GM19328 (cell line): ENCODE data around the gene MOB4.
"Not testable (repeated sequence)": the region's sequence is repeated elsewhere in the genome, so short reads cannot be mapped to it uniquely, and the experiment has no call there.

Source experiments
- ATAC-seq: cut with Tn5 transposase; IDR thresholded peaks from one replicate; pipeline ENCODE4 v1.9.1; 2021; ENCODE audit warnings: mild to moderate bottlenecking, moderate library complexity; ENCODE audit not compliant: unreplicated experiment

Gene MOB4

DNA sequence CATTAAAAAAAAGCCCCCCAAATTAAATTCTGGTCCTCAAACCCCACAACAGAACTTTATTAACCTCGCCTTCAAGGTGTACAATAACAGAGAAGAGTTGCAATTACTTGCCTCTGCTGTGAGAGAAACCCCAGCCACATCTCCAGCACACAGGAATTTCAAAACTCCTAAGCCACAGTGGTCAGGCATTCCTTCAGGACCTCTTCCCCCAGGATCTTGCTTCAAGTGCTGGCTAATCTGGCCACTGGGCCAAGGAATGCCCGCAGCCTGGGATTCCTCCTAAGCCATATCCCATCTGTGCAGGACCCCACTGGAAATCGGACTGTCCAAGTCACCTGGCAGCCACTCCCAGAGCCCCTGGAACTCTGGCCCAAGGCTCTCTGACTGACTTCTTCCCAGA, 64.3 kb downstream of the MOB4 start:
- not testable (repeated sequence) for ATAC-seq

DNA sequence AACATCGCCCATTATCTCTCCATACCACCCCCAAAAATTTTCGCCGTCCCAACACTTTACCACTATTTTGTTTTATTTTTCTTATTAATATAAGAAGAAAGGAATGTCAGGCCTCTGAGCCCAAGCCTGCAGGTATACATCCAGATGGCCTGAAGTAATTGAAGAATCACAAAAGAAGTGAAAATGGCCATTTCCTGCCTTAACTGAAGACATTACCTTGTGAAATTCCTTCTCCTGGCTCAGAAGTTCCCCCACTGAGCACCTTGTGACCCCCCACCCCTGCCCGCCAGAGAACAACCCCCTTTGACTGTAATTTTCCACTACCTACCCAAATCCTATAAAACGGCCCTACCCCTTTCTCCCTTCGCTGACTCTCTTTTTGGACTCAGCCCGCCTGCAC, 71.4 kb downstream of the MOB4 start:
- not testable (repeated sequence) for ATAC-seq

DNA sequence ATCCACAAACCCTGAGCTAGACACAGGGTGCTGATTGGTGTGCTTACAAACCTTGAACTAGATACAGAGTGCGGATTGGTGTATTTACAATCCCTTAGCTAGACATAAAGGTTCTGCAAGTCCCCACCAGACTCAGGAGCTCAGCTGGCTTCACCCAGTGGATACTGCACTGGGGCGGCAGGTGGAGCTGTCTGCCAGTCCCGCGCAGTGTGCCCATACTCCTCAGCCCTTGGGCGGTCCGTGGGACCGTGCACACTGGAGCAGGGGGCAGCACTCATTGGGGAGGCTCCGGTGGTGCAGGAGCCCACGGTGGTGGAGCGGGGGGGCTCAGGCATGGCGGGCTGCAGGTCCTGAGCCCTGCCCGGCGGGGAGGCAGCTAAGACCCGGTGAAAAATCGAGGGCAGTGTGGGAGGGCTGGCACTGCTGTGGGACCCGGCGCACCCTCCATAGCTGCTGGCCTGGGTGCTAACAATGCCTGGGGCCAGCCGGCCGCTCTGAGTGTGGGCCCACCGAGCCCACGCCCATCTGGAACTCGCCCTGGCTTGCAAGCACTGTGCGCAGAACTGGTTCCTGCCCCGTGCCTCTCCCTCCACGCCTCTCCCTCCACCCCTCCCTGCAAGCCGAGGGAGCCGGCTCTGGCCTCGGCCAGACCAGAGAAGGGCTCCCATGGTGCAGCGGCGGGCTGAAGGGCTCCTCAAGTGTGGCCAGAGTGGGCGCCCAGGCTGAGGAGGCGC, 75.6 kb downstream of the MOB4 start:
- no peak for ATAC-seq

DNA sequence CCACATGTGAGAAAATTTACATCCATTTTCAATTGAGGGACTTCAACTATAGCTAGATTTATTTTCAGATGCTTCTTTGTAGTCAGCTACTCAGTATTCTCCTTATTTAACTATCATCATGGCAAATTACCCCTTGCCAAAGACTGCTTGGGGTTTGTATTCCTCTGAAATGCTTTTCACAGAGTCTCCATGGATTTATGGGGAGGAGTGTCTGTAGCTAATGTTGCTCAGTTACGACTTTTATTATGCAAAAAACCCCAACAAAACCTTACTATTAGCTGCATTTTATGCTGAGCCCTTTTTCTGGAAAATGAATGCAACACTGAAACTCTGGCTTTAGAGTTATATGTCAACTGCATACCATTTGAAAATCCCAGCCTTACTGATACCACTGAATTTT, 80.9 kb downstream of the MOB4 start:
- ATAC-seq = no peak

DNA sequence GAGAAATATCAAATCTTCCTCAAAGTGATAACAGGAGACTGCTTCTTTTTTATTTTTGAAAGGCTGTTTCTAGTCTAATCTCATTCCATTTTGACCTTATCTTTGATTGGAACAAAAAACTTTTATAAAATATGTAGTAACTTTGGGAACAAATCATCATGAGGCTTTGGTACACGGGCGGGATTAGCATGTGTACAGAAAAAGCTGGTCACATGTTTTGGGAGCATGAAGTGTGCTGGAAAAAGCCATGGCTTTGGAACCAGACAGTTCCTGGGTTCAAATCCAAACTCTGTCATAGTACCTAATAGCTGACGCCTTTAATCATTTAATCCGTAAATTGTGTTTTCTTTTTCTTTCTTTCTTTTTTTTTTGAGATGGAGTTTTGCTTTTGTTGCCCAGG, 81.3 kb downstream of the MOB4 start:
- no peak for ATAC-seq

DNA sequence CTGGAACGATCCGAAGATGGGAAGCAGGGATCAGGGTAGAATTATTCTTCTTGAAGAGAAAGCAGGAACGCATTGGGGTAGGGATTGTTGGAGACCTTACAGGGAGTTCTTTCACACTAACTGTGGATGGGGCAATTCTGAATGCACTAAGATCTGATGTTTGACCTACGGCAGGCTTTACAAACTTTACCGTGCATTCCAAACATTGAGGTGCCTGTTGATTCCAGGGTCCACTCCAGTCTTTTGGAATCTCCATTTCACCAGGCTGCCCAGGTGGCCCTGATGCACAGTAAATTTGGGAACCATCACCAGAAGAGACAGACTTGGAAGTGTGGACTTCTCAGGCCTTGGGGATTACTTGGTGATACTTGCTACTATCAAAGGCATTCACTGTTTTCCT, 82.6 kb downstream of the MOB4 start:
- no peak for ATAC-seq

DNA sequence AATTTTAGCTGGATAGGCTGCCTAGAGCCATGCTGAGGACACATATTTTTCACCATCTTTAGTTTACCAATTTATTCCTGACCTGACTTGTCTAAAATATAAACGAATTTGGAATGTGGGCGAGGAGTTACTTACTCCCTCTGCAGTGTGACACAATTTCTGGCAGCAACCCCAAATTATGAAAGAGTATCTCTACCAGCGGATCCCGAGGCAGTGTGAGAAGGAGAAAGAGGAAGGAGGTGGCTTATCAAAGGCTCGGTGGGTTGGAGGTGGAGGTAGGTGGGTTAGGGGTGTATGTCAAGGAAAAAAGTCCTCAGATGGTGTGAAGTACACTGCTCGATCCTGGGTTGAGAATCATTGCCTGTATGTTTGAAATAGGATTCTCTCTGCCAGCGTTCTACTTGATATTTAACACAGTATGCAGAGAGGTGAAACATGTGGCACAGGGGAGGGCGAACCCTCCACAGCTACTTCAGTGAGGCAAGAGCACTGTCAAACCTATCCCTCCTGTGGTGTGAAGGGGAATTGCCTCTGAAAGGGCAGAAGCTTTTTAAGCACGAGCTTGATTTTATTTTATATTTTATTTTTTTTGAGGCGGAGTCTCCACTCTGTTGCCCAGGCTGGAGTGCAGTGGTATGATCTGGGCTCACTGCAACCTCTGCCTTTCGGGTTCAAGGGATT, 83.6 kb downstream of the MOB4 start:
- peak; percentile 55 for ATAC-seq

DNA sequence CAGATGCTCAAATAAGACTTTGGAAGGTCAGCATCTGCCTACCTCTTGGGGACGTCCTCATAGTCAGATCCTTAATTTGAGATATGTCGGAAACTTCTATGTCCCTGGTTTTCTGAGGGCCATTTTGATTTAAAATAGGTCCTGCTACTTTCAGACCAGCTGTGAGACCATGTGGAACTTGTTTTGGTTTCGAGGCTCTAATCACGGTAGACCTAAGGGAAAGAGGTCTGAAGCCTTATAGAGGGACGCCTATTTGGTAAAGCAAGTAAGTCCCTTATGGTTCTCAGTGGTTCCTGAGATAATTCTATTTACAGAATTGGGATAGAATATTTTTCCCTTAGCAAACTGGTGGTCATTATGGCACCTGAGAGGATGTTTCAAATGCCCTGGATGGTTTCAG, 84.4 kb downstream of the MOB4 start:
- ATAC-seq = no peak

DNA sequence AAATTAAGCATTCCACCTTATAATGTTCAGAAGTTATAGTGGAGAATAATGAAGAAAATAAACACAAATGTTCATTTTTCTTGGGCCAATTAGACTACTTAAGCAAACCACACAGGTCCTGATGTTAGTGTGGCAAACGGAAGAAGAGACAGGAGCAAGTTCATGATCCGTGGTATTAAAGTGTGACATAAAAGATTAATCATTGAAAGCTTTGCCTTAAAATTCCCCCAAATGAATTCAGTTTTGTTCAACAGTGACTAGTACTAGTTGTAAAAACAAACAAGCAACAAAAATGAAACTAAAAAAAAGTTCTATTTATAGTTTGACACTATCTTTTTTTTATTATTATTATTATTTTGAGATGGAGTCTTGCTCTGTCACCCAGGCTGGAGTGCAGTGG, 85.9 kb downstream of the MOB4 start:
- ATAC-seq = no peak
